GM18505 (cell line): ENCODE results near the gene EFHC2.
"Not testable (repeated sequence)": the region's sequence is repeated elsewhere in the genome, so short reads cannot be mapped to it uniquely, and the experiment has no call there.

Source experiments
- ATAC-seq: cut with Tn5 transposase; IDR thresholded peaks from one replicate; pipeline ENCODE4 v1.9.1; 2021; ENCODE audit not compliant: unreplicated experiment
- POLR2A ChIP-seq: IDR thresholded peaks from 4 replicates; pipeline ENCODE4 v1.6.1; 2011; ENCODE audit warnings: borderline replicate concordance; ENCODE audit not compliant: insufficient read depth, insufficient read length; ENCODE audit errors: extremely low read depth

The EFHC2 gene

GRCh38 chrX:44235534-44235933, 107.9 kb downstream of the EFHC2 start:
- ATAC-seq, result no peak
- TF ChIP-seq POLR2A, result no peak

GRCh38 chrX:44234541-44234940, 108.9 kb downstream of the EFHC2 start:
- no peak for ATAC-seq
- no peak for TF ChIP-seq POLR2A

- TF ChIP-seq POLR2A, result no peak
- no peak for ATAC-seq
Observed at GRCh38 chrX:44234116-44234515, 109.4 kb downstream of the EFHC2 start.

- no peak for ATAC-seq
- no peak for TF ChIP-seq POLR2A
Observed at GRCh38 chrX:44232081-44232480, 111.4 kb downstream of the EFHC2 start.

GRCh38 chrX:44228621-44229020, 114.9 kb downstream of the EFHC2 start:
- ATAC-seq, result peak; percentile 83
- TF ChIP-seq POLR2A, result no peak

- no peak for TF ChIP-seq POLR2A
- no peak for ATAC-seq
Observed at GRCh38 chrX:44227991-44228390, 115.5 kb downstream of the EFHC2 start.

DNA sequence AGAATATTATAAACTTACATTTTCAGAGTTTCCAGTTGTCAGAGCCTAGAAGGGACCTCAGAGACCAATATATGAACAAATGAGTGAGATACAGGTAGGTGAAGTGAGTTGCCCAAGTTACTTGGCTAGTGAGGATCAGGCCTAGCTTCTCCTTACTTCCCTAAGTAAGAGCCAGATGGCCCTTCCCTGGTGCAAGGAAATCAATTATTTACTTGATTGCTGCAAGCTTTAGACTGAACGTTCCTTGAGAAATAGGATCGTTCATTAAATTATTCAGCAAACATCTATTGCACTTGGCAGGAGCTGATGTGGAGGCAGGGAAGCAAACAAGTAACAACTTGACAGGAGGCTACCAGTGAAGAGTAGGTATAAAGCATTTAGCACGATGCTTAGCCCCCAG, 117.8 kb downstream of the EFHC2 start:
- TF ChIP-seq POLR2A, result no peak
- no peak for ATAC-seq

- no peak for ATAC-seq
- TF ChIP-seq POLR2A, result no peak
Observed at GRCh38 chrX:44224760-44225159, 118.7 kb downstream of the EFHC2 start.

DNA sequence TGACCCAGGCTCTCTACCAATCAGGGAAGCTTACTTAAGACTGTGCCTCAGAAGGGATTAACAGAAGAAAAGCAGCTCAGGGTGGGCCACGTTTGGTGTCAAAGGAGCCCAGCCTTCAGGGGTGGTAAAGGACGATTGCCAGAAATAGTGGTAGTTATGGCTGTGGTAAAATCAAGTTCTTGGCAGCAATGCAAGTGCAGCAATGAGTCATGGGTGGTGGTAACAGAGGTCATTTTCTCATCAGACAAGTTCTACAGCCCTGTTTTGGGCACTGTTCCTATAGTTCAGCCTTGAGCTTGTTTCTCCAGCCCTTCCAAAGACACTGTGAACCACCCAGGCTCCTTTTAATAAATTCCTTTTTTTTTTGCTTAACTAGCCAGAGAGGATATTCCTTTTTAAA, 120.3 kb downstream of the EFHC2 start:
- no peak for TF ChIP-seq POLR2A
- no peak for ATAC-seq

- ATAC-seq, result no peak
- TF ChIP-seq POLR2A, result no peak
Observed at GRCh38 chrX:44218465-44218864, 125.0 kb downstream of the EFHC2 start.

DNA sequence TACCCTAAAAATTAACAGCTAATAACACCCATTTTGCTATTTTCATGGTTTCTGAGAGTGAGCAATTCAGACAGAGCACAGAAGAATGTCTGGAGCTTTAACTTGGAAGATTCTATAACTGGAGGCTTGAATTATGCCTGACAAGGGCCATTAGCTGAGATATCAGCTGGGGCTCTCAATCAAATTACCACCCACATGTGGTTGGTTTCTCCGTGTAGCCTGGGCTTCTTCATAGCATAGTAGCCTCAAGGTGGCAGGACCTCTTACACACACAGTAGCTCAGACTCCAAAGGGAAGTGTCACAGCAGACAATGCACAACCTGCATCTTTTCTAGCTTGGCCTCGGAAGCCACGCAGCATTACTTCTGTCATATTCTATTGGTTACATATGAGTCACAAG, 127.3 kb downstream of the EFHC2 start:
- no peak for TF ChIP-seq POLR2A
- ATAC-seq, result no peak

- TF ChIP-seq POLR2A, result no peak
- no peak for ATAC-seq
Observed at GRCh38 chrX:44203791-44204190, 139.7 kb downstream of the EFHC2 start.

DNA sequence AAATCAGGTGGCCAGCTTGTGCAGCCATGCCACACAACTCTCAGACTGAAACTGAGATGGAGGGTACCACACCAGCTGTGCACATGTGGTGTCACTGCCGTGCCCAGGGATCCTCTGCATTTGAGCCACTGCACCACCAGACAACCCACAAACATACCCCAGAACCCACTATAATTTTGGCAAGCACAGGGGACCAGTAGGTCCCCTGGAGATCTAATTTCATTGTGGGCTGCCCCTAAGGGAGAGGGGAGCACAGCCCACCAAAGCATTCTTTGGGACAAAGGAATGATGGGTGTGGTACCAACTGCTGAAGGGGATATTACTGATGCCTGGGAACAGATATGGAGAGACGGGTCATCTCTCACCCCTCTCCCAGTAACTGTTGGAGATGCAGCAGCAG, 140.9 kb downstream of the EFHC2 start:
- no peak for ATAC-seq
- TF ChIP-seq POLR2A, result no peak

GRCh38 chrX:44189116-44189515, 154.4 kb downstream of the EFHC2 start:
- ATAC-seq, result no peak
- TF ChIP-seq POLR2A, result no peak

- not testable (repeated sequence) for ATAC-seq
Observed at GRCh38 chrX:44187915-44188314, 155.6 kb downstream of the EFHC2 start.
